ENCODE results near the gene SHC3. TPM values are rescaled to one million over a fixed set of nuclear protein-coding genes. Genes with fewer than 3 reads are reported as not detected.

SHC3 gene
- total and polyA plus RNA-seq, 2 donors (not counting 3 experiments of a cell fraction or from before 2014, with no cell fraction given): 1.0 to 2.0 TPM

- H3K36me3 ChIP-seq (ENCODE audit: control insufficient read depth in 2 of 2, extremely low read depth in 1 of 2, insufficient read depth in 2 of 2, low read length in 2 of 2): no peaks in the 10 kb centered on the region
- no peaks in the 10 kb centered on the region for H3K9me3 ChIP-seq (replicated peaks; ENCODE audit: control insufficient read depth, insufficient read depth, low read length)
- H3K27ac ChIP-seq (ENCODE audit: insufficient read depth, low read depth, low read length): no peak overlapping the region
- no peaks in the 10 kb centered on the region for H3K9me1 ChIP-seq (replicated peaks; ENCODE audit: control insufficient read depth, extremely low read depth, insufficient read depth, low read length)
- no peaks in the 10 kb centered on the region for H3K27me3 ChIP-seq (ENCODE audit: control insufficient read depth in 2 of 2, insufficient read depth in 2 of 2, low read length in 2 of 2)
- dilution Hi-C loops (cut with MboI; ENCODE audit: extremely low pct_ligation_motif_present, low sequenced_read_pairs): no loop called here
- FAIRE-seq (no peak), DNase-seq (ENCODE audit: low read depth, low spot score) (no peak)
- no peaks in the 10 kb centered on the region for H3K4me1 ChIP-seq (ENCODE audit: control insufficient read depth, extremely low read depth, insufficient read depth, low read length)
- no peak overlapping the region for H3K4me2 ChIP-seq (ENCODE audit: insufficient read depth, low read length)
- no peak overlapping the region for H2AFZ ChIP-seq (ENCODE audit: low read depth, low read length)
- no peaks in the 10 kb centered on the region for H3K79me2 ChIP-seq (ENCODE audit: control insufficient read depth, insufficient read depth, low read length)
- H4K20me1 ChIP-seq (replicated peaks; ENCODE audit: control insufficient read depth, extremely low read depth, insufficient read depth, low read length): no peaks in the 10 kb centered on the region
- ChIA-PET POLR2A (no interaction called here), CTCF (no interaction called here)
- H3K4me3 ChIP-seq (replicated peaks in 1 of 3; ENCODE audit: insufficient read depth in 1 of 3, low read depth in 1 of 3, low read length in 3 of 3): no peak overlapping the region
- no peak for TF ChIP-seq JUN (IDR thresholded peaks at IDR 0.05; ENCODE audit: borderline replicate concordance, insufficient read depth, insufficient read length, low read depth)
- no peak for TF ChIP-seq FOS (IDR thresholded peaks at IDR 0.05; ENCODE audit: borderline replicate concordance, insufficient read depth, low read length)
- TF ChIP-seq CTCF (IDR thresholded peaks at IDR 0.05; ENCODE audit: extremely low read depth in 1 of 2, insufficient read depth in 1 of 2, low read depth in 1 of 2, low read length in 2 of 2): no peak
- no peak for TF ChIP-seq POLR2A (IDR thresholded peaks at IDR 0.05; ENCODE audit: low read depth, low read length)
- no peak for TF ChIP-seq GATA2 (IDR thresholded peaks at IDR 0.05; ENCODE audit: insufficient read depth, insufficient read length, low read depth, low read length)
- TF ChIP-seq MAX (IDR thresholded peaks at IDR 0.05; ENCODE audit: insufficient read depth, insufficient read length): no peak
- no peak for TF ChIP-seq MYC (IDR thresholded peaks at IDR 0.05; ENCODE audit: low read depth, low read length)
- no peak for TF ChIP-seq POLR2AphosphoS5 (IDR thresholded peaks at IDR 0.05; ENCODE audit: insufficient read depth, low read depth, low read length)
- TF ChIP-seq EZH2 (IDR thresholded peaks at IDR 0.05; ENCODE audit: borderline replicate concordance, low read depth, low read length, severe bottlenecking): no peak
- no peak overlapping the region for H3K9ac ChIP-seq (replicated peaks; ENCODE audit: extremely low read depth, insufficient read depth, low read length)
- no TSS peak for BruUV-seq (replicated peaks)
- intact Hi-C loops (cut with micrococcal nuclease): no loop called here
Measured at GRCh38 chr9:89204801-89205200, 26.2 kb upstream of the SHC3 start.
